Measurements from ENCODE around the gene ALCAM. TPM values are rescaled to one million over a fixed set of nuclear protein-coding genes. Genes with fewer than 3 reads are reported as not detected.
"Not testable (repeated sequence)": the region's sequence is repeated elsewhere in the genome, so short reads cannot be mapped to it uniquely, and the experiment has no call there.

Gene ALCAM
- total RNA-seq, 1 donor from 2014 or later = 294 TPM

- Histone ChIP-seq H3K27me3 (ENCODE audit: control insufficient read depth, insufficient read depth, low read length) (no peaks in the 10 kb centered on the region), H3K4me3 (ENCODE audit: low read depth, low read length) (no peak overlapping the region), H3K36me3 (ENCODE audit: control insufficient read depth, insufficient read depth, low read length) (no peaks in the 10 kb centered on the region)
- no peak for TF ChIP-seq CTCF (IDR thresholded peaks at IDR 0.05; ENCODE audit: insufficient read depth, low read length, severe bottlenecking)
- FAIRE-seq (no peak), DNase-seq (ENCODE audit: low read depth) (no peak)
These were observed 18.5 kb downstream of the ALCAM start for GRCh38 chr3:105385179-105385578.

GRCh38 chr3:105385819-105386508, 19.3 kb downstream of the ALCAM start:
- TF ChIP-seq CTCF (IDR thresholded peaks at IDR 0.05; ENCODE audit: insufficient read depth, low read length, severe bottlenecking) = no peak
- Histone ChIP-seq H3K4me3 (ENCODE audit: low read depth, low read length) (no peak overlapping the region), H3K36me3 (ENCODE audit: control insufficient read depth, insufficient read depth, low read length) (no peaks in the 10 kb centered on the region), H3K27me3 (ENCODE audit: control insufficient read depth, insufficient read depth, low read length) (no peaks in the 10 kb centered on the region)
- FAIRE-seq = no peak
- DNase-seq (ENCODE audit: low read depth) = no peak

GRCh38 chr3:105387122-105387751, 20.5 kb downstream of the ALCAM start:
- peak; percentile 98 for DNase-seq (ENCODE audit: low read depth)
- no peak for TF ChIP-seq CTCF (IDR thresholded peaks at IDR 0.05; ENCODE audit: insufficient read depth, low read length, severe bottlenecking)
- no peak overlapping the region for H3K4me3 ChIP-seq (ENCODE audit: low read depth, low read length)
- H3K36me3 ChIP-seq (ENCODE audit: control insufficient read depth, insufficient read depth, low read length) = no peaks in the 10 kb centered on the region
- no peak for FAIRE-seq
- H3K27me3 ChIP-seq (ENCODE audit: control insufficient read depth, insufficient read depth, low read length) = no peaks in the 10 kb centered on the region

GRCh38 chr3:105388176-105388575, 21.5 kb downstream of the ALCAM start:
- H3K27me3 ChIP-seq (ENCODE audit: control insufficient read depth, insufficient read depth, low read length) = no peaks in the 10 kb centered on the region
- H3K4me3 ChIP-seq (ENCODE audit: low read depth, low read length) = no peak overlapping the region
- TF ChIP-seq CTCF (IDR thresholded peaks at IDR 0.05; ENCODE audit: insufficient read depth, low read length, severe bottlenecking) = no peak
- no peak for FAIRE-seq
- DNase-seq (ENCODE audit: low read depth) = no peak
- H3K36me3 ChIP-seq (ENCODE audit: control insufficient read depth, insufficient read depth, low read length) = no peaks in the 10 kb centered on the region

GRCh38 chr3:105389759-105390158, 23.1 kb downstream of the ALCAM start:
- not testable (repeated sequence) for H3K27me3 ChIP-seq (ENCODE audit: control insufficient read depth, insufficient read depth, low read length); H3K4me3 ChIP-seq (ENCODE audit: low read depth, low read length); H3K36me3 ChIP-seq (ENCODE audit: control insufficient read depth, insufficient read depth, low read length); FAIRE-seq; DNase-seq (ENCODE audit: low read depth)

GRCh38 chr3:105392598-105392997, 25.9 kb downstream of the ALCAM start:
- H3K4me3 ChIP-seq (ENCODE audit: low read depth, low read length); DNase-seq (ENCODE audit: low read depth); H3K36me3 ChIP-seq (ENCODE audit: control insufficient read depth, insufficient read depth, low read length); FAIRE-seq; H3K27me3 ChIP-seq (ENCODE audit: control insufficient read depth, insufficient read depth, low read length): not testable (repeated sequence)

DNA sequence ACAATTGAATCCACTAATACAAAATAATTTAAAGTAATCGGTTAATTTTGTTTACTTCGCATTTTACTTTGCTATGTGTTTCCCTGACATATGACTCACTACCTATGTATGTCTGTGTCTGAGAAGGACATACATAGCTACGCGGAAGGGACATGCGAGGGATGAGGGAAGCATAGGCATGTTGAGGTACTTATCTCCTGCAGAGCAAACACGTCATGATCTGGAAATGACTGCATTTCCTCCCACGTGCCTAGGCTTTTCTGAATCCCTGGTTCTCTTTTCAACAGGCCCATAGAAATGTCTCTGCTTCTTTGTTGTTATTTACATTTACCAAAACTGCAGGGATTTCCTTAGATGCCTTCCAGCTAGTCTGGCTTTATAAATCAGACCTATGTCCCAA, 27.5 kb downstream of the ALCAM start:
- no peak for TF ChIP-seq CTCF (IDR thresholded peaks at IDR 0.05; ENCODE audit: insufficient read depth, low read length, severe bottlenecking)
- no peaks in the 10 kb centered on the region for H3K36me3 ChIP-seq (ENCODE audit: control insufficient read depth, insufficient read depth, low read length)
- no peaks in the 10 kb centered on the region for H3K27me3 ChIP-seq (ENCODE audit: control insufficient read depth, insufficient read depth, low read length)
- no peak for FAIRE-seq
- DNase-seq (ENCODE audit: low read depth) = peak; percentile 93
- no peak overlapping the region for H3K4me3 ChIP-seq (ENCODE audit: low read depth, low read length)

Data from bronchial epithelial cell (primary cell).